ENCODE results near the gene KIAA1671. TPM values are rescaled to one million over a fixed set of nuclear protein-coding genes. Genes with fewer than 3 reads are reported as not detected.
A peak's percentile ranks its signal among the peaks of the same experiment; 100 is the strongest.

Gene KIAA1671
- total RNA-seq, 1 donor from 2014 or later = 40.7 TPM

DNA sequence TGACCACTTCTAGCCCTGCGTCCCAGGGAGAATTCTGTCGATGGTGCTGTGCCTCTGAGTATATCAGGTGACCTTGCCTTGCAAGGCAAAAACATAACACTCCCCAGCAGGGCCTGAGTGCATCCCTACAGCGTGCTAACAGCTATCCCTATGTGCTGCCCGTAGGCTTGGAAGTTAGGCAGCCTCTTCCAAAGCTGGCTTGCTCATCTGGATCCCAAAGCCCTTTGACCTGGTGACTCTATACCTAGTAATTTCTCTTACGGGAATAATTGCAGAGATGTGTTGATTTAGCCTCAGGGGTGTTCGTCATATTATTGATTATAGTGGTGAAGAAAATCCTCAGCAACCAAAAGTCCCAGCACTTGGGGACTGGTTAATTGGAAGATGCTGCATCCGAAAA, 214.6 kb downstream of the KIAA1671 start:
- DNase-seq (no peak), ATAC-seq (no peak)
- TF ChIP-seq, protein P1, sequence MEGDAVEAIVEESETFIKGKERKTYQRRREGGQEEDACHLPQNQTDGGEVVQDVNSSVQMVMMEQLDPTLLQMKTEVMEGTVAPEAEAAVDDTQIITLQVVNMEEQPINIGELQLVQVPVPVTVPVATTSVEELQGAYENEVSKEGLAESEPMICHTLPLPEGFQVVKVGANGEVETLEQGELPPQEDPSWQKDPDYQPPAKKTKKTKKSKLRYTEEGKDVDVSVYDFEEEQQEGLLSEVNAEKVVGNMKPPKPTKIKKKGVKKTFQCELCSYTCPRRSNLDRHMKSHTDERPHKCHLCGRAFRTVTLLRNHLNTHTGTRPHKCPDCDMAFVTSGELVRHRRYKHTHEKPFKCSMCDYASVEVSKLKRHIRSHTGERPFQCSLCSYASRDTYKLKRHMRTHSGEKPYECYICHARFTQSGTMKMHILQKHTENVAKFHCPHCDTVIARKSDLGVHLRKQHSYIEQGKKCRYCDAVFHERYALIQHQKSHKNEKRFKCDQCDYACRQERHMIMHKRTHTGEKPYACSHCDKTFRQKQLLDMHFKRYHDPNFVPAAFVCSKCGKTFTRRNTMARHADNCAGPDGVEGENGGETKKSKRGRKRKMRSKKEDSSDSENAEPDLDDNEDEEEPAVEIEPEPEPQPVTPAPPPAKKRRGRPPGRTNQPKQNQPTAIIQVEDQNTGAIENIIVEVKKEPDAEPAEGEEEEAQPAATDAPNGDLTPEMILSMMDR (IDR thresholded peaks at IDR 0.05) = no peak

DNA sequence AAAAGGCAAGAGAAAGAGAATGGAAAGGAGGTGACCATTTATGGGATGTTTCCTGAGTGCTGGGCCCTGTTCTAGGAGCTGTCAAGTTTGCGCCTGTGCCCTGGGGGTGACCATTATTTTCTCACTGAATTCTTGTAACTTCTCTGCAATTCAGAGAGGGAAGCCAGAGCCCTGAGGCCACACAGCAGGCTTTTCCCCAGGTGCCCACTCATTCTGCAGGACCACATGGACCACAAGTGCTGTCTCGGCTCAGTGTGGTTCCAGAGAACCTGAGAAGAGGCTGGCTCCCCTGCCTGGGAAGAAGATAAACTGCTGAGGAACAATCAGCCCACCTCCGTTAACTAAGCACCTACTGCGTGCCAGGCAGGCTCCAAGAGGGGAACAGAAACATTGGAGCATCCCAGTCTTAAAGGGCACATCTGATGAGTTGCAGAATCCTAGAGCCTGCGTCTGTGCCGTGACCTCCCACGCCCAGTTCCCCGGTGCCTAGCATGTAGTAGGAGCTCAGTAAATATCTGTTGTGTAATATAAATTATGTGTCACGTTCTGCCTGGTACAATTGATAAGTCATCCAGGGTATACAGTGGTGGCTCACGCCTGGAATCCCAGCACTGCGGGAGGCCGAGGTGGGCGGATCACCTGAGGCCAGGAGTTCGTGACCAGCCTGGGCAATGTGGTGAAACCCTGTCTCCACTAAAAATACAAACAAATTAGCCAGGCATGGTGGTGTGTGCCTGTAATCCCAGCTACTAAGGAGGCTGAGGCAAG, 215.5 kb downstream of the KIAA1671 start:
- Histone ChIP-seq H3K9me3 (no peaks in the 10 kb centered on the region), H3K27me3 (ENCODE audit: low read depth) (no peaks in the 10 kb centered on the region), H3K27ac (no peak overlapping the region), H3K4me3 (no peak overlapping the region), H3K36me3 (peaks cover 8% of the 10 kb centered on the region), H3K4me1 (peaks cover 7% of the 10 kb centered on the region)
- intact Hi-C loops (cut with DNase I) = no loop called here
- TF ChIP-seq, protein P1 (IDR thresholded peaks at IDR 0.05) = no peak
- DNase-seq = no peak
- no peak for ATAC-seq

More for the DNA sequence above, 214.6 kb downstream of the KIAA1671 start:
- H3K4me1 ChIP-seq = peaks cover 7% of the 10 kb centered on the region
- no peaks in the 10 kb centered on the region for H3K9me3 ChIP-seq
- H3K27me3 ChIP-seq (ENCODE audit: low read depth) = no peaks in the 10 kb centered on the region
- no peak overlapping the region for H3K27ac ChIP-seq
- intact Hi-C loops (cut with DNase I) = no loop called here
- H3K4me3 ChIP-seq = no peak overlapping the region
- H3K36me3 ChIP-seq = peaks cover 4% of the 10 kb centered on the region

DNA sequence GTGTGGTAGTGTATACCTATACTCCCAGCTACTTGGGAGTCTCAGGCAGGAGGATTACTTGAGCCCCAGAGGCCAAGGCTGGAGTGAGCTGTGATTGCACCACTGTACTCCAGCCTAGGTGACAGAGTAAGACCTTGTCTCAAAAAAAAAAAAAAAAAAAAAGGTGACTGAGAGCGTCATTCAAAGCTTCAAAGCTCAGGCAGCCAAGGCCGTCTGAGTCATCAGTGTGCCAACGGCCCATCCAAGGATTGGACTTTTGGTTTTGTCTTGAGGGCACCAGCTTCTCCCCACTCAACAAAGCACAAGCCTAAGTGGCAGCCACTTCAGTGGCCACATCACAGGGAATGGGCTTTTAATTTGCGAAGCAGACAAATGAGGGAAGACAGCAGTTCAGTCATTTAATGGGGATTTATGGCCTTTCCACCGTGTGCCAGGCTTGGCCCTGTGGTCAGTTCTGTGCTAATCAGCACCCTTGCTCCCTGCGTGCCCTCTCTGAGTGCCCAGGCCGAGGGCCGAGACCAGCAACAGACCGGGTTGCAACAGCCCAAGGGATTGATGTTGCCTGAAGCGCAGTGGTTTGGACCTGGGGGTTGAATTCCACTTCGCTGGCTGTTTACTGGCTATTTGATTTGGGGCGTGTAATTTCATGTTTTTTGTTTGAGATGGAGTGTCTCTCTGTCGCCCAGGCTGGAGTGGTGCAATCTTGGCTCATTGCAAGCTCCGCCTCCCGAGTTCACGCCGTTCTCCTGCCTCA, 216.9 kb downstream of the KIAA1671 start:
- H3K4me3 ChIP-seq = no peak overlapping the region
- H3K4me1 ChIP-seq = peaks cover 7% of the 10 kb centered on the region
- TF ChIP-seq, protein P1 (IDR thresholded peaks at IDR 0.05) = no peak
- no peaks in the 10 kb centered on the region for H3K9me3 ChIP-seq
- H3K36me3 ChIP-seq = peaks cover 18% of the 10 kb centered on the region
- intact Hi-C loops (cut with DNase I) = no loop called here
- peak overlapping the region; percentile 59 for H3K27ac ChIP-seq
- peak; percentile 66 for ATAC-seq
- DNase-seq = peak; percentile 65
- no peaks in the 10 kb centered on the region for H3K27me3 ChIP-seq (ENCODE audit: low read depth)

DNA sequence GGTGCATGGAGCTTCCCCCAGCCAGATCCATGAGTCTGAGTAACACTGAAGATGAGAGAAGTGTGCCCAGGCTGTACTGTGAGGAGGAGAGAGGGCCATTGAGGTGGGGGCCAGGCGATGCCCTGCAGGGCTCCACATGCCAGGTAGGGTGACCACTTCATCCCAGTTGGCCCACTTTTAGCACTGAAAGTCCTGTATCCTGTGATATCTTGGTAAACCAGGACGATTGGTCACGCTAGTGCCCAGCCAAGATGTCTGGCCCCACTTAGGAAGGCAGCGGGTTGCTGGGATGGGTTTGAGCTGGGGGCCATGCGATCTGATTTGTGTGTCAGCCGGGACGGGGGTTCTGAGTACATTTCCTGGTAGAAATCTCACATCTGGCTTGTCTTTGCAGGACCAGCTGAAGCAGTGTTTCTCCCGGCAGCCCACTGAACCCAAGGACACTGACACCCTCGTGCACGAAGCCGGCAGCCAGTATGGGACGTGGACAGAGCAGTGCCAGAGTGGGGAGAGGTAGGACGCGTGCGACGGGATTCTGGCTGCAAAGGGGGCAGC, 218.0 kb downstream of the KIAA1671 start:
- no peaks in the 10 kb centered on the region for H3K9me3 ChIP-seq
- H3K27me3 ChIP-seq (ENCODE audit: low read depth) = no peaks in the 10 kb centered on the region
- DNase-seq = no peak
- no peak for ATAC-seq
- no peak overlapping the region for H3K4me3 ChIP-seq
- TF ChIP-seq, protein P1 (IDR thresholded peaks at IDR 0.05) = no peak
- H3K36me3 ChIP-seq = peaks cover 28% of the 10 kb centered on the region
- peaks cover 1% of the 10 kb centered on the region for H3K4me1 ChIP-seq
- H3K27ac ChIP-seq = no peak overlapping the region
- intact Hi-C loops (cut with DNase I) = no loop called here

DNA sequence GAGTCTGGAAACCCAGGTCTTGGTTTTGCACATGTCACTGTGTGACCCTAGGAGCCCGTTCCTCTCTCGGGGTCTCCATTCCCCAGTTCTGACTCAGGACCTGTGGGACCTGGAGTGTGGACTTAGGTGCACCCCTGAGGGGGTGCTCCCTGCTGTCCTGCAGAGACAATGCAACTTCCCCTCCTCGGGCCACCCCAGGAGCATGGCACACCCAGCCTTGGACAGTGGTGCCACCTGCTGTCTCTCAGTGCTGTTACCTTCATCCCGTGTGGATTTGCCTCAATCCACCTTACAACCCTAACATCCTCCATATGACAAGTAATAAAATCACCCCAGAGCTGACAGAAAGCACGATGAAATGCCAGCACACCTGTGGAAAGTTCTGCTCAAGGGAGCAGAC, 219.6 kb downstream of the KIAA1671 start:
- Histone ChIP-seq H3K27me3 (ENCODE audit: low read depth) (no peaks in the 10 kb centered on the region), H3K27ac (no peak overlapping the region), H3K4me1 (no peaks in the 10 kb centered on the region), H3K4me3 (no peak overlapping the region), H3K9me3 (no peaks in the 10 kb centered on the region), H3K36me3 (peaks cover 45% of the 10 kb centered on the region)
- intact Hi-C loops (cut with DNase I) = no loop called here
- ATAC-seq (peak; percentile 37 to 65), DNase-seq (no peak)
- TF ChIP-seq, protein P1 (IDR thresholded peaks at IDR 0.05) = peak; percentile 57

Measured in lower lobe of right lung (tissue), 2 donors.